GM21367 (cell line): Measurements from ENCODE around the gene CCDC17.

ENCODE experiments used
- ATAC-seq: cut with Tn5 transposase; IDR thresholded peaks from one replicate; pipeline ENCODE4 v1.9.1; 2021; ENCODE audit not compliant: unreplicated experiment

CCDC17 gene

GRCh38 chr1:45623972-45624371, at the start of gene CCDC17:
TSS of gene CCDC17 (minus strand) at chr1:45624054. CDS start at chr1:45623909, 145 bp downstream.
- no peak for ATAC-seq

- ATAC-seq, result no peak
Measured at GRCh38 chr1:45669859-45670655, 46.2 kb upstream of the CCDC17 start.

- no peak for ATAC-seq
Measured at GRCh38 chr1:45669379-45669778, 45.5 kb upstream of the CCDC17 start.

- no peak for ATAC-seq
Measured at GRCh38 chr1:45668526-45668925, 44.7 kb upstream of the CCDC17 start.

GRCh38 chr1:45667321-45668111, 43.7 kb upstream of the CCDC17 start:
- no peak for ATAC-seq

GRCh38 chr1:45666836-45667235, 43.0 kb upstream of the CCDC17 start:
- ATAC-seq, result no peak

GRCh38 chr1:45660336-45660735, 36.5 kb upstream of the CCDC17 start:
- no peak for ATAC-seq

GRCh38 chr1:45659222-45659621, 35.4 kb upstream of the CCDC17 start:
- no peak for ATAC-seq

- no peak for ATAC-seq
Measured at GRCh38 chr1:45658171-45658570, 34.3 kb upstream of the CCDC17 start.

- no peak for ATAC-seq
Measured at GRCh38 chr1:45656573-45657226, 32.8 kb upstream of the CCDC17 start.

GRCh38 chr1:45654540-45655280, 30.9 kb upstream of the CCDC17 start:
- ATAC-seq, result no peak

GRCh38 chr1:45647248-45648021, 23.6 kb upstream of the CCDC17 start:
- no peak for ATAC-seq

- ATAC-seq, result no peak
Measured at GRCh38 chr1:45644661-45645060, 20.8 kb upstream of the CCDC17 start.

GRCh38 chr1:45643978-45644377, 20.1 kb upstream of the CCDC17 start:
- no peak for ATAC-seq

- no peak for ATAC-seq
Measured at GRCh38 chr1:45643321-45643720, 19.5 kb upstream of the CCDC17 start.

GRCh38 chr1:45640293-45640692, 16.4 kb upstream of the CCDC17 start:
- no peak for ATAC-seq

GRCh38 chr1:45635211-45635610, 11.4 kb upstream of the CCDC17 start:
- ATAC-seq, result no peak

GRCh38 chr1:45630429-45630828, 6.6 kb upstream of the CCDC17 start:
- ATAC-seq, result no peak

GRCh38 chr1:45629035-45629434, 5.2 kb upstream of the CCDC17 start:
- ATAC-seq, result no peak
